GM12864 (cell line): ENCODE results near the gene MORC1.

Source experiments
- DNase-seq: peaks from one replicate; pipeline ENCODE4 v3.0.0-alpha.2; 2011; ENCODE audit warnings: low read depth
- H3K4me3 ChIP-seq: 2 replicates; pipeline ENCODE4 v1.5.1; 2011; ENCODE audit warnings: mild to moderate bottlenecking, low read depth, low read length, control low read depth
- TF ChIP-seq, protein P1 (sequence below): IDR thresholded peaks from 2 replicates; pipeline ENCODE4 v1.5.1; 2011; ENCODE audit warnings: low read depth, mild to moderate bottlenecking, moderate library complexity, low read length, control low read depth, inconsistent platforms; ENCODE audit errors: missing control alignments

MORC1 gene

DNA sequence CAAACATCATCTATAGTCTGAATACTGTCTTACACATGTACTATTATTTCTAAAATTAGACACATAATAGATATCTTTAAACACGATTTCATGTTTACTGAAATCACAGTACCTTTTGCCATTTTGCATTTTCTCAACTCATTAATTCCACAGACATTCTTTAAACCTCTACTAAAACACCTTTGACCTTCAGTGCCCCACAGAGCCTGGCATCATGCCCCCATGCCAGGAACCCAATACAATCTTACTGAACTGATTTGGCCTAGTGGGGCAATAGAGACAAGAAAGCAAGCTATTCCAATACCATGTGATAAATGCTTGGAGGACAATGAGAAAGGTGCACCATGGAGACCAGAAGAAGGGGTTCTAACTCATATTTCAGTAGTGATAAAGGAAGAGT, 144.9 kb downstream of the MORC1 start:
- H3K4me3 ChIP-seq, result no peak overlapping the region
- no peak for DNase-seq
- TF ChIP-seq, protein P1, sequence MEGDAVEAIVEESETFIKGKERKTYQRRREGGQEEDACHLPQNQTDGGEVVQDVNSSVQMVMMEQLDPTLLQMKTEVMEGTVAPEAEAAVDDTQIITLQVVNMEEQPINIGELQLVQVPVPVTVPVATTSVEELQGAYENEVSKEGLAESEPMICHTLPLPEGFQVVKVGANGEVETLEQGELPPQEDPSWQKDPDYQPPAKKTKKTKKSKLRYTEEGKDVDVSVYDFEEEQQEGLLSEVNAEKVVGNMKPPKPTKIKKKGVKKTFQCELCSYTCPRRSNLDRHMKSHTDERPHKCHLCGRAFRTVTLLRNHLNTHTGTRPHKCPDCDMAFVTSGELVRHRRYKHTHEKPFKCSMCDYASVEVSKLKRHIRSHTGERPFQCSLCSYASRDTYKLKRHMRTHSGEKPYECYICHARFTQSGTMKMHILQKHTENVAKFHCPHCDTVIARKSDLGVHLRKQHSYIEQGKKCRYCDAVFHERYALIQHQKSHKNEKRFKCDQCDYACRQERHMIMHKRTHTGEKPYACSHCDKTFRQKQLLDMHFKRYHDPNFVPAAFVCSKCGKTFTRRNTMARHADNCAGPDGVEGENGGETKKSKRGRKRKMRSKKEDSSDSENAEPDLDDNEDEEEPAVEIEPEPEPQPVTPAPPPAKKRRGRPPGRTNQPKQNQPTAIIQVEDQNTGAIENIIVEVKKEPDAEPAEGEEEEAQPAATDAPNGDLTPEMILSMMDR, result no peak

GRCh38 chr3:108972482-108972881, 145.5 kb downstream of the MORC1 start:
- DNase-seq, result no peak
- TF ChIP-seq, protein P1, result no peak
- no peak overlapping the region for H3K4me3 ChIP-seq

DNA sequence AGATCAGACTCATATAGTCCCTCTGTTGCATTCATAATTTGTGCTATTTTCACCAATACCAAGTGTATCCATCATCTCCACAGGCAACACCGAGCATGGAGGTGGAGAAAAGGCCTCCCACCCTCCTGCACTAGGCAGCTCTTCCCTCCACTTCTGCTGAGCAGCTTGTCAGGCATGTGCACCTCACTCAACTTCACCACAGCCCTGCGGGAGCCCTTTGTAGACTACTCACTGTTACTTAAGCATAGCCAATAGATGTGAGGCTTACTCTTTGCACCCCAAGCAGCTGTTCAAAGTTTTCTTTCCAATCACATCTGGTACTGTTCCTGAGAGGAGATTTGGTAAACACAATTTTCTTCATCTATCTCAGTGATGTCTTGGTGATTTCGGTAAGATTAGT, 147.4 kb downstream of the MORC1 start:
- TF ChIP-seq, protein P1, result no peak
- no peak overlapping the region for H3K4me3 ChIP-seq
- DNase-seq, result no peak

DNA sequence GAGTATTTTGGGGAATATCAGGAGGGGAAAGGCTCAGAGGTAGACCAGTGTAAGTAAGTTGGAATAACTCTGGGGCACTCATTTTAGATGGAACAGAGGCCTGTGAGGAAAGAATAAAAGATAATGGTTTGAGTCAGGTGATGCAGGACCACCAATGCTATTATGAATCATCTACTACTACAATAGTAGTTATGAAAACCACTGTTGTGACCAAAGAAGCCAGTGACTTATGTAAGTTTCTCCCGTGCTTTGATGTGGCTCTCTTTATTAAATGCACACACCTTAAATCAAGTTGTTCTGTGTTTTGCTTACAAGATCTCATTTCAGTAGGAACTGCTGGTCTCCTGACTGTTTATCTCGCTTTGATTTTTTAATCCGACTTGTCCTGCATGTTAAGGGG, 151.2 kb downstream of the MORC1 start:
- no peak for DNase-seq
- TF ChIP-seq, protein P1, result no peak
- H3K4me3 ChIP-seq, result no peak overlapping the region

- H3K4me3 ChIP-seq, result no peak overlapping the region
- TF ChIP-seq, protein P1, result no peak
- DNase-seq, result no peak
These were observed 158.9 kb downstream of the MORC1 start for GRCh38 chr3:108959017-108959416.

GRCh38 chr3:108953700-108954099, 164.2 kb downstream of the MORC1 start, which contains the start of gene GUCA1C:
TSS of gene GUCA1C (minus strand) at chr3:108953879. CDS start at chr3:108953762, 117 bp downstream.
- DNase-seq, result no peak
- TF ChIP-seq, protein P1, result no peak
- no peak within 1 kb of the TSS for H3K4me3 ChIP-seq

DNA sequence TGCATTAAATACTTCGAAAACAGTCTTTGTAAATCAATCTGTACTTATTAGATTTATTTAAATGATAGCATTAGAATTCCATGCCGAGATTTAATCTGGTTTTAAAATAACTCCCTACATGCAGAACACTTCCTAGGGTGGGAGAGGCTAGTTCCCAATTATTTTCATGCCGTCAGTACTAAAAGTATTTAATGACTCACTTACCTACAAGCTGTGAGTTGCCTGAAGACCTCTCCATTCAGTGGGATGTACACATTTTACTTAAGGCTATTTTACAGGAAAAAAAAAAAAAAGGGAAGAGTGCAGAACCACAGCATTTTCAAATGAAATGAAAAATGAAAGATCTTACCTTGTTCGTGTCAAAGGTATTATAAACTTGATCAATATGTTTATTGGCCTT, 164.7 kb downstream of the MORC1 start:
- TF ChIP-seq, protein P1, result no peak

More for the DNA sequence above, 164.7 kb downstream of the MORC1 start:
- DNase-seq, result no peak
- no peak overlapping the region for H3K4me3 ChIP-seq
